K562 (cell line): ENCODE results near the gene FBN3.

Experiments
- ARHGAP35 ChIP-seq: fragments of 450-650 bp; IDR thresholded peaks from 2 replicates; pipeline ENCODE4 v1.6.1; 2018; ENCODE audit not compliant: partially characterized antibody
- HNRNPLL ChIP-seq: fragments of 200-400 bp; formaldehyde crosslinking; IDR thresholded peaks from 2 replicates; pipeline ENCODE4 v1.6.1; 2017; ENCODE audit warnings: low read length, low read depth, mild to moderate bottlenecking; ENCODE audit not compliant: poor library complexity, severe bottlenecking
- KHSRP ChIP-seq: fragments of 450-650 bp; IDR thresholded peaks from 2 replicates; pipeline ENCODE4 v1.6.1; 2017
- NR3C1 ChIP-seq: sonication (generic); formaldehyde crosslinking; IDR thresholded peaks from 2 replicates; pipeline ENCODE4 v1.8.1; 2022; ENCODE audit warnings: missing genetic modification reagents
- PML ChIP-seq: IDR thresholded peaks from 2 replicates; pipeline ENCODE4 v1.6.1; 2012; ENCODE audit warnings: low read length, inconsistent platforms
- SOX6 ChIP-seq: fragments of 450-650 bp; IDR thresholded peaks from 2 replicates; pipeline ENCODE4 v1.6.1; 2014; ENCODE audit warnings: mild to moderate bottlenecking
- ZKSCAN1 ChIP-seq: fragments of 150-350 bp; IDR thresholded peaks from 2 replicates; pipeline ENCODE4 v1.6.1; 2016; ENCODE audit warnings: low read depth, low read length
- TF ChIP-seq, protein P1 (sequence below): fragments of 250-450 bp; sonication (Bioruptor Pico); IDR thresholded peaks from 2 replicates; pipeline ENCODE4 v1.9.0; 2021; ENCODE audit warnings: mild to moderate bottlenecking, inconsistent platforms
- TF ChIP-seq, protein P2 (sequence below), 3 experiments: IDR thresholded peaks in 2 of 3; conservative IDR thresholded peaks in 1 of 3; 2 replicates each; pipeline ENCODE4 v1.5.1; 2011 to 2012; ENCODE audit warnings: low read length in 3 of 3, mild to moderate bottlenecking in 3 of 3, control low read depth in 2 of 3, improper control_type of control experiment in 1 of 3, inconsistent platforms in 1 of 3, low read depth in 1 of 3, mixed read lengths in 1 of 3, moderate library complexity in 1 of 3; ENCODE audit not compliant: insufficient read depth in 2 of 3
- TF ChIP-seq, protein P3 (sequence below): sonication (generic); formaldehyde crosslinking; IDR thresholded peaks from 2 replicates; pipeline ENCODE4 v1.8.1; 2023; ENCODE audit warnings: mild to moderate bottlenecking, missing genetic modification reagents

- no peak for TF ChIP-seq KHSRP
- TF ChIP-seq, protein P1, sequence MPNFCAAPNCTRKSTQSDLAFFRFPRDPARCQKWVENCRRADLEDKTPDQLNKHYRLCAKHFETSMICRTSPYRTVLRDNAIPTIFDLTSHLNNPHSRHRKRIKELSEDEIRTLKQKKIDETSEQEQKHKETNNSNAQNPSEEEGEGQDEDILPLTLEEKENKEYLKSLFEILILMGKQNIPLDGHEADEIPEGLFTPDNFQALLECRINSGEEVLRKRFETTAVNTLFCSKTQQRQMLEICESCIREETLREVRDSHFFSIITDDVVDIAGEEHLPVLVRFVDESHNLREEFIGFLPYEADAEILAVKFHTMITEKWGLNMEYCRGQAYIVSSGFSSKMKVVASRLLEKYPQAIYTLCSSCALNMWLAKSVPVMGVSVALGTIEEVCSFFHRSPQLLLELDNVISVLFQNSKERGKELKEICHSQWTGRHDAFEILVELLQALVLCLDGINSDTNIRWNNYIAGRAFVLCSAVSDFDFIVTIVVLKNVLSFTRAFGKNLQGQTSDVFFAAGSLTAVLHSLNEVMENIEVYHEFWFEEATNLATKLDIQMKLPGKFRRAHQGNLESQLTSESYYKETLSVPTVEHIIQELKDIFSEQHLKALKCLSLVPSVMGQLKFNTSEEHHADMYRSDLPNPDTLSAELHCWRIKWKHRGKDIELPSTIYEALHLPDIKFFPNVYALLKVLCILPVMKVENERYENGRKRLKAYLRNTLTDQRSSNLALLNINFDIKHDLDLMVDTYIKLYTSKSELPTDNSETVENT (CRISPR knock-in tag), result no peak
- TF ChIP-seq, protein P2, sequence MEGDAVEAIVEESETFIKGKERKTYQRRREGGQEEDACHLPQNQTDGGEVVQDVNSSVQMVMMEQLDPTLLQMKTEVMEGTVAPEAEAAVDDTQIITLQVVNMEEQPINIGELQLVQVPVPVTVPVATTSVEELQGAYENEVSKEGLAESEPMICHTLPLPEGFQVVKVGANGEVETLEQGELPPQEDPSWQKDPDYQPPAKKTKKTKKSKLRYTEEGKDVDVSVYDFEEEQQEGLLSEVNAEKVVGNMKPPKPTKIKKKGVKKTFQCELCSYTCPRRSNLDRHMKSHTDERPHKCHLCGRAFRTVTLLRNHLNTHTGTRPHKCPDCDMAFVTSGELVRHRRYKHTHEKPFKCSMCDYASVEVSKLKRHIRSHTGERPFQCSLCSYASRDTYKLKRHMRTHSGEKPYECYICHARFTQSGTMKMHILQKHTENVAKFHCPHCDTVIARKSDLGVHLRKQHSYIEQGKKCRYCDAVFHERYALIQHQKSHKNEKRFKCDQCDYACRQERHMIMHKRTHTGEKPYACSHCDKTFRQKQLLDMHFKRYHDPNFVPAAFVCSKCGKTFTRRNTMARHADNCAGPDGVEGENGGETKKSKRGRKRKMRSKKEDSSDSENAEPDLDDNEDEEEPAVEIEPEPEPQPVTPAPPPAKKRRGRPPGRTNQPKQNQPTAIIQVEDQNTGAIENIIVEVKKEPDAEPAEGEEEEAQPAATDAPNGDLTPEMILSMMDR (IDR thresholded peaks at IDR 0.05 in 2 of 3, conservative IDR thresholded peaks at IDR 0.05 in 1 of 3; ENCODE audit: insufficient read depth in 2 of 3, low read depth in 1 of 3, low read length in 3 of 3), result peak in 1 of 3 experiments; percentile 23; a peak in 1 of 6 replicates
- no peak for TF ChIP-seq ZKSCAN1
- no peak for TF ChIP-seq PML
- TF ChIP-seq NR3C1 (CRISPR knock-in tag), result no peak
- TF ChIP-seq ARHGAP35, result no peak
- TF ChIP-seq, protein P3, sequence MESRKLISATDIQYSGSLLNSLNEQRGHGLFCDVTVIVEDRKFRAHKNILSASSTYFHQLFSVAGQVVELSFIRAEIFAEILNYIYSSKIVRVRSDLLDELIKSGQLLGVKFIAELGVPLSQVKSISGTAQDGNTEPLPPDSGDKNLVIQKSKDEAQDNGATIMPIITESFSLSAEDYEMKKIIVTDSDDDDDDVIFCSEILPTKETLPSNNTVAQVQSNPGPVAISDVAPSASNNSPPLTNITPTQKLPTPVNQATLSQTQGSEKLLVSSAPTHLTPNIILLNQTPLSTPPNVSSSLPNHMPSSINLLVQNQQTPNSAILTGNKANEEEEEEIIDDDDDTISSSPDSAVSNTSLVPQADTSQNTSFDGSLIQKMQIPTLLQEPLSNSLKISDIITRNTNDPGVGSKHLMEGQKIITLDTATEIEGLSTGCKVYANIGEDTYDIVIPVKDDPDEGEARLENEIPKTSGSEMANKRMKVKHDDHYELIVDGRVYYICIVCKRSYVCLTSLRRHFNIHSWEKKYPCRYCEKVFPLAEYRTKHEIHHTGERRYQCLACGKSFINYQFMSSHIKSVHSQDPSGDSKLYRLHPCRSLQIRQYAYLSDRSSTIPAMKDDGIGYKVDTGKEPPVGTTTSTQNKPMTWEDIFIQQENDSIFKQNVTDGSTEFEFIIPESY (CRISPR knock-in tag), result no peak
- no peak for TF ChIP-seq HNRNPLL
- no peak for TF ChIP-seq SOX6
Observed at GRCh38 chr19:8022275-8022674, 127.1 kb downstream of the FBN3 start.
